AG04449 (cell line): ENCODE data around the gene SLC38A9.

ENCODE experiments used
- CTCF ChIA-PET: fragments of 350-600 bp; formaldehyde crosslinking; extraction: SDS; loops from one replicate; lab custom pipeline; 2021; ENCODE audit warnings: antibody characterized with exemption; lab: Yijun Ruan, JAX
- POLR2A ChIA-PET: fragments of 400-600, 350-600 bp; formaldehyde crosslinking; extraction: SDS; loops from one replicate; lab custom pipeline; 2020; ENCODE audit warnings: antibody characterized with exemption, inconsistent platforms; lab: Yijun Ruan, JAX
- DNase-seq: peaks from one replicate; pipeline ENCODE4 v3.0.0-alpha.2; 2010; ENCODE audit warnings: low read depth, low spot score
- H3K4me3 ChIP-seq: 2 replicates; pipeline ENCODE4 v1.5.1; 2011; ENCODE audit warnings: low read depth, mild to moderate bottlenecking, control low read depth, low read length
- CTCF ChIP-seq: IDR thresholded peaks from one replicate; pipeline ENCODE4 v1.5.1; 2011; ENCODE audit warnings: mild to moderate bottlenecking, moderate library complexity, low read length, control low read depth, inconsistent platforms; ENCODE audit not compliant: insufficient read depth; ENCODE audit errors: missing control alignments

The SLC38A9 gene

GRCh38 chr5:55675119-55675518, 37.0 kb downstream of the SLC38A9 start:
- CTCF ChIA-PET, result no interaction called here
- no peak for TF ChIP-seq CTCF
- POLR2A ChIA-PET, result no interaction called here
- DNase-seq, result no peak
- H3K4me3 ChIP-seq, result no peak overlapping the region

- no peak overlapping the region for H3K4me3 ChIP-seq
- POLR2A ChIA-PET, result no interaction called here
- CTCF ChIA-PET, result no interaction called here
- DNase-seq, result no peak
- no peak for TF ChIP-seq CTCF
Observed at GRCh38 chr5:55674340-55674739, 37.8 kb downstream of the SLC38A9 start.

GRCh38 chr5:55672477-55672911, 39.6 kb downstream of the SLC38A9 start:
- ChIA-PET POLR2A (no interaction called here), CTCF (interaction anchor here (1.4 kb wide), 1 partner anchor 20 kb away, joined by 6 read pairs; no protein-coding TSS in a partner anchor)
- TF ChIP-seq CTCF, result no peak
- no peak overlapping the region for H3K4me3 ChIP-seq
- no peak for DNase-seq

GRCh38 chr5:55671975-55672374, 40.1 kb downstream of the SLC38A9 start:
- no peak for TF ChIP-seq CTCF
- CTCF ChIA-PET, result interaction anchor here (1.4 kb wide), 1 partner anchor 20 kb away, joined by 6 read pairs; no protein-coding TSS in a partner anchor
- no peak overlapping the region for H3K4me3 ChIP-seq
- DNase-seq, result no peak
- POLR2A ChIA-PET, result no interaction called here

- H3K4me3 ChIP-seq, result no peak overlapping the region
- CTCF ChIA-PET, result no interaction called here
- peak; percentile 77 for DNase-seq
- no peak for TF ChIP-seq CTCF
- POLR2A ChIA-PET, result no interaction called here
Observed at GRCh38 chr5:55668356-55668755, 43.8 kb downstream of the SLC38A9 start.

GRCh38 chr5:55667938-55668337, 44.2 kb downstream of the SLC38A9 start:
- DNase-seq, result no peak
- TF ChIP-seq CTCF, result no peak
- ChIA-PET POLR2A (no interaction called here), CTCF (no interaction called here)
- H3K4me3 ChIP-seq, result no peak overlapping the region
